ENCODE measurements around the gene KCNMB4.
A peak's percentile ranks its signal among the peaks of the same experiment; 100 is the strongest.

Gene KCNMB4
- total RNA-seq: 3.9 reads per million, percentile 15 among the genes with 10 or more reads in this experiment

- peak; percentile 64 for DNase-seq
Observed at GRCh38 chr12:70365648-70366518, at the start of gene KCNMB4. KCNMB4 (plus strand) TSS chr12:70366290; CDS start chr12:70366735, 445 bp downstream.

- DNase-seq: no peak
Observed at GRCh38 chr12:70317781-70318180, 48.3 kb upstream of the KCNMB4 start.

- no peak for DNase-seq
Observed at GRCh38 chr12:70319605-70320004, 46.5 kb upstream of the KCNMB4 start.

- no peak for DNase-seq
Observed at GRCh38 chr12:70321191-70321590, 44.9 kb upstream of the KCNMB4 start.

- no peak for DNase-seq
Observed at GRCh38 chr12:70327541-70327940, 38.5 kb upstream of the KCNMB4 start.

GRCh38 chr12:70329728-70330127 is 36.4 kb upstream of the KCNMB4 start:
- no peak for DNase-seq

GRCh38 chr12:70330158-70330557 is 35.9 kb upstream of the KCNMB4 start:
- DNase-seq: no peak

GRCh38 chr12:70332236-70332635 is 33.9 kb upstream of the KCNMB4 start:
- DNase-seq: no peak

GRCh38 chr12:70334742-70335141 is 31.3 kb upstream of the KCNMB4 start:
- DNase-seq: no peak

- no peak for DNase-seq
Observed at GRCh38 chr12:70338531-70338930, 27.6 kb upstream of the KCNMB4 start.

GRCh38 chr12:70351076-70351475 is 15.0 kb upstream of the KCNMB4 start:
- DNase-seq: no peak

GRCh38 chr12:70353780-70354660 is 12.1 kb upstream of the KCNMB4 start:
- no peak for DNase-seq

GRCh38 chr12:70354787-70355186 is 11.3 kb upstream of the KCNMB4 start:
- no peak for DNase-seq

GRCh38 chr12:70355972-70356371 is 10.1 kb upstream of the KCNMB4 start:
- DNase-seq: no peak

GRCh38 chr12:70359458-70360197 is 6.5 kb upstream of the KCNMB4 start:
- DNase-seq: no peak

GRCh38 chr12:70360218-70360617 is 5.9 kb upstream of the KCNMB4 start:
- DNase-seq: no peak

- DNase-seq: no peak
Observed at GRCh38 chr12:70364695-70365397, 1.2 kb upstream of the KCNMB4 start.

- DNase-seq: no peak
Observed at GRCh38 chr12:70365398-70365647, 767 bp upstream of the KCNMB4 start.

GRCh38 chr12:70366581-70367257 is 629 bp downstream of the KCNMB4 start:
- DNase-seq: peak; percentile 59

GRCh38 chr12:70367258-70368141 is 1.4 kb downstream of the KCNMB4 start:
- no peak for DNase-seq

GRCh38 chr12:70372881-70373280 is 6.8 kb downstream of the KCNMB4 start:
- DNase-seq: no peak

Data from effector CD4-positive, alpha-beta T cell (primary cell).